ENCODE results near the gene ADGRV1.
"Not testable (repeated sequence)": the region's sequence is repeated elsewhere in the genome, so short reads cannot be mapped to it uniquely, and the experiment has no call there.

Gene ADGRV1

DNA sequence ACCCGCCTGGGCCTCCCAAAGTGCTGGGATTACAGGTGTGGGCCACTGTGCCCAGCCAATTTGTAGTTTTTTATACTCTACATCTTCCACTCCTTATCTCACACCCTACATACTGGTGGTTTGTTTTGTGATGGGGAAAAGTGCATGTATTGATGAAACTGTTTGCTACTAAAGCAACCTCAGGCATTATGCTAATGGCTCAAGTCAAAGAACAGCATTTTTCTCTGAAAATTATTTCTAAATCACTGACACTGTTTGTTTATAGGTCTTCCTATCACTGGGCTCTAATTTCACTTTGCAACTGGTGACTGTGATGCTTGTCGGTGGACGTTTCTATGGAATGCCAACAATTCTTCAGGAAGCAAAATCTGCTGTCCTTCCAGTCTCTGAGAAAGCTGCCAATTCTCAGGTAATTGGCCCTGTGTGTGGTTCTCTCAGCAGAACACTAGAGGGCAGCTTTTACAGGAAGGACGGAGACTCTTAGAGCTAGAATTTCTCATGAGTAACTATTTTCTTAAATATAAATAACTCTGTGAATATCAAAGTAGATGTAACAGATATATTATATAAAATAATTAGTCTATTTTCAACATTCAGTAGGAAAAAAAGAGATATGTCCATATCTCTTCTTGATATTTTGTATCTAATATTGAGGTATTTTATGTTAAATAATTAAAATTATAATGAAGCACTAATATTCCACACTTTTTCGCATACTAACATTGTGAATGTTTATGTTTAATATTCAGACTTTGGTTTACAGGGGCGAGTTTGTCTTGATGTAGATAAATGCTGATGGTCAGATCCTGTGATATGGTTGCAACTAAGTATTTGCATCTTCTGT lies 244.1 kb downstream of the ADGRV1 start:
- Histone ChIP-seq H3K9ac (ENCODE audit: low read length) (no peak overlapping the region), H3K4me1 (ENCODE audit: insufficient read depth, low read length) (no peaks in the 10 kb centered on the region), H3K27ac (ENCODE audit: low read depth, low read length) (no peak overlapping the region), H3K27me3 (ENCODE audit: control insufficient read depth in 1 of 2, insufficient read depth in 2 of 2, low read length in 2 of 2) (no peaks in the 10 kb centered on the region), H3K9me3 (ENCODE audit: low read length) (no peaks in the 10 kb centered on the region), H3K4me3 (ENCODE audit: low read depth in 1 of 2, low read length in 2 of 2) (no peak overlapping the region), H3K36me3 (ENCODE audit: insufficient read depth, low read length) (no peaks in the 10 kb centered on the region)

GRCh38 chr5:90803381-90803780 lies 244.8 kb downstream of the ADGRV1 start:
- H3K9me3 ChIP-seq (ENCODE audit: low read length) = no peaks in the 10 kb centered on the region
- H3K36me3 ChIP-seq (ENCODE audit: insufficient read depth, low read length) = no peaks in the 10 kb centered on the region
- no peaks in the 10 kb centered on the region for H3K4me1 ChIP-seq (ENCODE audit: insufficient read depth, low read length)
- no peak overlapping the region for H3K27ac ChIP-seq (ENCODE audit: low read depth, low read length)
- no peaks in the 10 kb centered on the region for H3K27me3 ChIP-seq (ENCODE audit: control insufficient read depth in 1 of 2, insufficient read depth in 2 of 2, low read length in 2 of 2)
- H3K4me3 ChIP-seq (ENCODE audit: low read depth in 1 of 2, low read length in 2 of 2) = no peak overlapping the region
- no peak overlapping the region for H3K9ac ChIP-seq (ENCODE audit: low read length)

- no peaks in the 10 kb centered on the region for H3K36me3 ChIP-seq (ENCODE audit: insufficient read depth, low read length)
- no peaks in the 10 kb centered on the region for H3K27me3 ChIP-seq (ENCODE audit: control insufficient read depth in 1 of 2, insufficient read depth in 2 of 2, low read length in 2 of 2)
- no peak overlapping the region for H3K27ac ChIP-seq (ENCODE audit: low read depth, low read length)
- no peaks in the 10 kb centered on the region for H3K4me1 ChIP-seq (ENCODE audit: insufficient read depth, low read length)
- no peaks in the 10 kb centered on the region for H3K9me3 ChIP-seq (ENCODE audit: low read length)
- no peak overlapping the region for H3K9ac ChIP-seq (ENCODE audit: low read length)
- H3K4me3 ChIP-seq (ENCODE audit: low read depth in 1 of 2, low read length in 2 of 2) = no peak overlapping the region
Measured at GRCh38 chr5:90803876-90804275, 245.3 kb downstream of the ADGRV1 start.

DNA sequence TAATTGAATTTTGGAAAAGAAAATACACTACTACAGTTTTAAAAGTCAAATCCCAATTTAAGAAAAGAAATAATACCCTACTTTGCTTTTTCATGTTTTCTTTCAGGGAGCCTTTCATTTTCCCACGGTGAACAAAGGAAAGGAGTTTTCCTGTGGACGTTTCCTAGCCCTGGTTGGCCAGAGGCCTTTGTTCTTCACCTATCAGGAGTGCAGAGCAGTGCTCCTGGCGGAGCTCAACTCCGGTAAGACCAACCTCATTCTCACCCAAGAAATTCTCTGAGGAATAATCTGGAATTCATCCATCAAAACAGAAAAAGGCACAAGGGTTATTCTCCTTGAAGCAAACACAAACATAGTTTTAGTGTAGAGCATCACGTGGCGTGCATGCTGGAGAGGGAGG lies 248.9 kb downstream of the ADGRV1 start:
- no peaks in the 10 kb centered on the region for H3K9me3 ChIP-seq (ENCODE audit: low read length)
- H3K27me3 ChIP-seq (ENCODE audit: control insufficient read depth in 1 of 2, insufficient read depth in 2 of 2, low read length in 2 of 2) = no peaks in the 10 kb centered on the region
- no peak overlapping the region for H3K9ac ChIP-seq (ENCODE audit: low read length)
- H3K4me3 ChIP-seq (ENCODE audit: low read depth in 1 of 2, low read length in 2 of 2) = no peak overlapping the region
- no peak overlapping the region for H3K27ac ChIP-seq (ENCODE audit: low read depth, low read length)
- no peaks in the 10 kb centered on the region for H3K4me1 ChIP-seq (ENCODE audit: insufficient read depth, low read length)
- no peaks in the 10 kb centered on the region for H3K36me3 ChIP-seq (ENCODE audit: insufficient read depth, low read length)

DNA sequence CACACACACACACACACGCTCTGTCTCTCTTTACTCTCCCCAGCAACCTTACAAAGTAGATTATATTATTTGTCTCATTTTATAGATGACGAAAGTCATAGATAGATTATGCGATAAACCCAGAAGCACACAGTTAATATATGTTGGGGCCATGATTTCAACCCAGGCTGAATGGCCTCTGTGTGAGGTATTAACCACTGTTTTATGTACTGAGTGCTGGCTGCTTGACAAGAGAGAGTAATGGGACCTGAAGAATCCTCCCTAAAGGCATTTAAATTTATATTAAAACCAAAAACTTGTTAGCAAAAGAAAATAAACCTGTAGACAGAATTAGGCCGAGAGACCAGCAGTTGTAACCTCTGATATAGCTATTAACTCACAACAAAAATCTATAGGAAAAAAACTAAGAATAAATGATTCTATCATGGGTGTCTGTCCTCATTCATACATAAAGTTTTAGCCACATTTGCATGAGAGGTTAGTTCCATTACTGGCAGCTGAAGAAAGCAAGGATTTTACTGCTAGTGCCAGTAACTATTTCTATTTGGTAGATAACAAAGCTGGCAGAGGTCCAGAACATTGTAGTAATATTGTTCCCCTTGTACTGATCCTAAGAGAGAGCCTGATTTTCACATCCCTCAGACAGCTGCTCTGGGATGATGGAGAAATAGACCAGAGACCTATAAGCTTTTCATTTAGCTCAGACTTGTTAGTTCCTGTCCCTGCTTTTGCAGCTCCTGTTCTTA lies 250.9 kb downstream of the ADGRV1 start:
- no peak overlapping the region for H3K27ac ChIP-seq (ENCODE audit: low read depth, low read length)
- H3K9ac ChIP-seq (ENCODE audit: low read length) = no peak overlapping the region
- no peaks in the 10 kb centered on the region for H3K27me3 ChIP-seq (ENCODE audit: control insufficient read depth in 1 of 2, insufficient read depth in 2 of 2, low read length in 2 of 2)
- no peaks in the 10 kb centered on the region for H3K9me3 ChIP-seq (ENCODE audit: low read length)
- no peaks in the 10 kb centered on the region for H3K4me1 ChIP-seq (ENCODE audit: insufficient read depth, low read length)
- no peak overlapping the region for H3K4me3 ChIP-seq (ENCODE audit: low read depth in 1 of 2, low read length in 2 of 2)
- no peaks in the 10 kb centered on the region for H3K36me3 ChIP-seq (ENCODE audit: insufficient read depth, low read length)

DNA sequence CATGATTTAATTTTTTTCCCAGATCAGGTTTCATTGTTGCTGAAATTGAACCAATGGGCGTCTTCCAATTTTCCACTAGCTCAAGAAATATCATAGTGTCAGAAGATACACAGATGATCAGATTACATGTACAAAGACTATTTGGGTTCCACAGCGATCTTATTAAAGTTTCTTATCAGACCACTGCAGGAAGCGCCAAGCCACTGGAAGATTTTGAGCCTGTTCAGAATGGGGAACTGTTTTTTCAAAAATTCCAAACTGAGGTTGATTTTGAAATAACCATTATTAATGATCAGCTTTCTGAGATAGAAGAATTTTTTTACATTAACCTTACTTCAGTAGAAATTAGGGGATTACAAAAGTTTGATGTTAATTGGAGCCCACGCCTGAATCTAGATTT lies 251.6 kb downstream of the ADGRV1 start:
- H3K4me3 ChIP-seq (ENCODE audit: low read depth in 1 of 2, low read length in 2 of 2) = no peak overlapping the region
- no peaks in the 10 kb centered on the region for H3K9me3 ChIP-seq (ENCODE audit: low read length)
- no peaks in the 10 kb centered on the region for H3K4me1 ChIP-seq (ENCODE audit: insufficient read depth, low read length)
- no peaks in the 10 kb centered on the region for H3K36me3 ChIP-seq (ENCODE audit: insufficient read depth, low read length)
- no peak overlapping the region for H3K9ac ChIP-seq (ENCODE audit: low read length)
- no peak overlapping the region for H3K27ac ChIP-seq (ENCODE audit: low read depth, low read length)
- no peaks in the 10 kb centered on the region for H3K27me3 ChIP-seq (ENCODE audit: control insufficient read depth in 1 of 2, insufficient read depth in 2 of 2, low read length in 2 of 2)

DNA sequence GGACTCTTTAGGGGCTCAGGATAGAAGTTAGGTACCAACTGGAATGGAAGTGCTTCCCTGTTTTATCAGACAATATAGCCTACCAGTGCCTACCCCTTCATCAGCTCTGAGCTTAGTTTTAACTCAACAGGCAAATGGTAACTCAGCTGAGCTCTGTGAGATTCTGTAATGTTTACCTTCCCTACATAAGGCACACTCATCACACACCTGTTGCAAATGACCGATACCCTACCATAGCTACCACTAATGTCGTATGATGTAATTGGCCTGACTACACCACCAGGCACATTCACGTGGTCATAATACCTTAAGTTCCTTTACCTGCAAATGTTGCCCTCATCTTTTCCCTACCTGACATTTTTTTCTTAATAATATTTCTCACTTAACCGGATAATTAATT lies 254.8 kb downstream of the ADGRV1 start:
- Histone ChIP-seq H3K27ac (ENCODE audit: low read depth, low read length) (no peak overlapping the region), H3K4me3 (ENCODE audit: low read depth in 1 of 2, low read length in 2 of 2) (no peak overlapping the region), H3K9ac (ENCODE audit: low read length) (no peak overlapping the region), H3K27me3 (ENCODE audit: control insufficient read depth in 1 of 2, insufficient read depth in 2 of 2, low read length in 2 of 2) (no peaks in the 10 kb centered on the region), H3K4me1 (ENCODE audit: insufficient read depth, low read length) (no peaks in the 10 kb centered on the region), H3K36me3 (ENCODE audit: insufficient read depth, low read length) (no peaks in the 10 kb centered on the region), H3K9me3 (ENCODE audit: low read length) (no peaks in the 10 kb centered on the region)

DNA sequence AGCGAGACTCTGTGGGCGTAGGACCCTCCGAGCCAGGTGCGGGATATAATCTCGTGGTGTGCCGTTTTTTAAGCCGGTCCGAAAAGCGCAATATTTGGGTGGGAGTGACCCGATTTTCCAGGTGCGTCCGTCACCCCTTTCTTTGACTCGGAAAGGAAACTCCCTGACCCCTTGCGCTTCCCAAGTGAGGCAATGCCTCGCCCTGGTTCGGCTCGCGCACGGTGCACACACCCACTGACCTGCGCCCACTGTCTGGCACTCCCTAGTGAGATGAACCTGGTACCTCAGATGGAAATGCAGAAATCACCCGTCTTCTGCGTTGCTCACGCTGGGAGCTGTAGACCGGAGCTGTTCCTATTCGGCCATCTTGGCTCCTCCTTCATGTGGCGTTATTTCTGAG lies 263.5 kb downstream of the ADGRV1 start:
- H3K27me3 ChIP-seq (ENCODE audit: control insufficient read depth in 1 of 2, insufficient read depth in 2 of 2, low read length in 2 of 2); H3K9me3 ChIP-seq (ENCODE audit: low read length); H3K27ac ChIP-seq (ENCODE audit: low read depth, low read length); H3K9ac ChIP-seq (ENCODE audit: low read length); H3K4me3 ChIP-seq (ENCODE audit: low read depth in 1 of 2, low read length in 2 of 2); H3K36me3 ChIP-seq (ENCODE audit: insufficient read depth, low read length); H3K4me1 ChIP-seq (ENCODE audit: insufficient read depth, low read length): not testable (repeated sequence)

DNA sequence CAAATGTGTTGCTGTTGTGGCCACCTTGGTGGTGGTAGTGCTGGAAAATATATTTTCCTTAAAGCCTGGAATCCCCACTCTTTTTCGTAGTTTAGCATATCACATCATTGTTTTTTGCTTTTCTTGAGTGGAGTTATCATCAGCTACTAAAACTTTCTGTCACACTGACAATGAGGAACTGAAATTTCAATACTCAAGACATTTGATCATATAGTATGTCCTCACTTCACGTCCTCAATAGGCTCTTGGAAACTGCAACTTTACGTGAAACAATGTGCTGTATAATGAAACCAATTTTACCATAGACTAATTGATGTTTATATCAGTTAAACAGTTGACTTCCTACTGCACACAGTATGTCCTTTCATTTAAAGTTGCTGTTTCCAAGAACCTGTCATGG lies 265.8 kb downstream of the ADGRV1 start:
- Histone ChIP-seq H3K4me1 (ENCODE audit: insufficient read depth, low read length) (no peaks in the 10 kb centered on the region), H3K27ac (ENCODE audit: low read depth, low read length) (no peak overlapping the region), H3K4me3 (ENCODE audit: low read depth in 1 of 2, low read length in 2 of 2) (no peak overlapping the region), H3K9me3 (ENCODE audit: low read length) (no peaks in the 10 kb centered on the region), H3K27me3 (ENCODE audit: control insufficient read depth in 1 of 2, insufficient read depth in 2 of 2, low read length in 2 of 2) (no peaks in the 10 kb centered on the region), H3K9ac (ENCODE audit: low read length) (no peak overlapping the region), H3K36me3 (ENCODE audit: insufficient read depth, low read length) (no peaks in the 10 kb centered on the region)

DNA sequence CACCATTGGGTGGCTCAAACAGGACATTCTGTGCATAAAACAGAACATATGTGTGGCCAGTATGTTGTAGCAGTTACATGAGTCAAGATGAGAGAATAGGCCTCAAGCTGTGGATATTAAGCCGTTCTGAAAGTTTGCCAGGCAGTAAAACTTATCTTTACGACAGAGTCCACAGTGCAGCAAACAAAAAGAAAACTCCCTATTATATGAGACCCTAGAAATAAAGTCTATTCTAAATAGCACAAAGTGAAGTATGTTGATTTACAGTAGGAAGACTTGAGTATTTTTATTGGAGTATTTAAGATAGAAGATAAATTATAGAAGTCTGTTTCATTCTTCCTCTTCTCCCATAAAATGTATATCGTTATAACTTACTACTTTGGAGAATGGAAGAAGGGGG lies 271.5 kb downstream of the ADGRV1 start:
- H3K9me3 ChIP-seq (ENCODE audit: low read length) = no peaks in the 10 kb centered on the region
- no peak overlapping the region for H3K4me3 ChIP-seq (ENCODE audit: low read depth in 1 of 2, low read length in 2 of 2)
- H3K27me3 ChIP-seq (ENCODE audit: control insufficient read depth in 1 of 2, insufficient read depth in 2 of 2, low read length in 2 of 2) = no peaks in the 10 kb centered on the region
- H3K36me3 ChIP-seq (ENCODE audit: insufficient read depth, low read length) = no peaks in the 10 kb centered on the region
- no peak overlapping the region for H3K27ac ChIP-seq (ENCODE audit: low read depth, low read length)
- H3K4me1 ChIP-seq (ENCODE audit: insufficient read depth, low read length) = no peaks in the 10 kb centered on the region
- H3K9ac ChIP-seq (ENCODE audit: low read length) = no peak overlapping the region

- Histone ChIP-seq H3K36me3 (ENCODE audit: insufficient read depth, low read length) (no peaks in the 10 kb centered on the region), H3K9me3 (ENCODE audit: low read length) (no peaks in the 10 kb centered on the region), H3K4me3 (ENCODE audit: low read depth in 1 of 2, low read length in 2 of 2) (no peak overlapping the region), H3K27me3 (ENCODE audit: control insufficient read depth in 1 of 2, insufficient read depth in 2 of 2, low read length in 2 of 2) (no peaks in the 10 kb centered on the region), H3K27ac (ENCODE audit: low read depth, low read length) (no peak overlapping the region), H3K9ac (ENCODE audit: low read length) (no peak overlapping the region), H3K4me1 (ENCODE audit: insufficient read depth, low read length) (no peaks in the 10 kb centered on the region)
Measured at GRCh38 chr5:90833753-90834152, 275.2 kb downstream of the ADGRV1 start.

DNA sequence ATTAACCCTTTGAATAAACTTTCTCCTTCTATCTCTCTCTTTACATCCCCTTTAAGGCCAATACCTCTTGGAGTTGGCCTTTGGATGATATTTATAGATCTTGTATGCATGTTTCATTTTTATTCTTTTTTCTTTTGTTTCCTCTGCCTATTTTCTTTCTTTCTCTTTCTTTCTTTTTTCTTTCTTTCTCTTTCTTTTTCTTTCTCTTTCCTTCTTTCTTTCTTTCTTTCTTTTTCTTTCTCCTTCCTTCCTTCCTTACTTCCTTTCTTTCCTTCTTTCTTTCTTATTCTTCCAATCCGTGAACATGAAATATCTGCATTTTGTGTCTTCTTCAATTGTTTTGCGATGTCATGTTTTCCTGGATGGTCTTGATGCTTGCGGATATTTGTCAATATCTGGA lies 276.1 kb downstream of the ADGRV1 start:
- no peaks in the 10 kb centered on the region for H3K9me3 ChIP-seq (ENCODE audit: low read length)
- H3K4me1 ChIP-seq (ENCODE audit: insufficient read depth, low read length) = no peaks in the 10 kb centered on the region
- no peak overlapping the region for H3K4me3 ChIP-seq (ENCODE audit: low read depth in 1 of 2, low read length in 2 of 2)
- no peak overlapping the region for H3K9ac ChIP-seq (ENCODE audit: low read length)
- no peak overlapping the region for H3K27ac ChIP-seq (ENCODE audit: low read depth, low read length)
- H3K36me3 ChIP-seq (ENCODE audit: insufficient read depth, low read length) = no peaks in the 10 kb centered on the region
- no peaks in the 10 kb centered on the region for H3K27me3 ChIP-seq (ENCODE audit: control insufficient read depth in 1 of 2, insufficient read depth in 2 of 2, low read length in 2 of 2)

Data from muscle layer of colon (tissue), 2 donors.